HG02610 (cell line): ENCODE results near the gene YIPF1.
"Not testable (repeated sequence)": the region's sequence is repeated elsewhere in the genome, so short reads cannot be mapped to it uniquely, and the experiment has no call there.

Experiments used
- ATAC-seq: cut with Tn5 transposase; IDR thresholded peaks from one replicate; pipeline ENCODE4 v1.9.1; 2021; ENCODE audit warnings: mild to moderate bottlenecking, moderate library complexity; ENCODE audit not compliant: unreplicated experiment

Gene YIPF1

DNA sequence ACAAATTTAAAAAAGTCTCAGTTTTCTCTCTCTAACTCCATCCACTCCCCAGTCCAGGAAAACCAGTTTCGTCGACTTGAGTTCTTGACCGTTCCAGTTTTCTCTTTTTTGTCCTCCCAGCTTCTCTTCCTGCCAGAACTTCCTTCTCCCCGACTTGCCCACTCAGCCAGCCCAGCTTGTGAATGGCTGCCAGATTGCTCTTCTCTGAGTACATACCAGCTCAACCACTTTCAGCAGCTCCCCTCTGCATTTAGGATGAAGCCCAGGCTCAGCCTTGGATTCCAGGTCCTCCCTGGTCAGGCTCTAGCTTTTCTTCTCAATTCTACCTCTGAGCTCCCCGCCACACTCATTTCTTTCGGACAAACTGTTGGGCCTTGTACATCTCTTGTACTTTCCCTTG is 5.8 kb upstream of the YIPF1 start:
- ATAC-seq, result no peak

DNA sequence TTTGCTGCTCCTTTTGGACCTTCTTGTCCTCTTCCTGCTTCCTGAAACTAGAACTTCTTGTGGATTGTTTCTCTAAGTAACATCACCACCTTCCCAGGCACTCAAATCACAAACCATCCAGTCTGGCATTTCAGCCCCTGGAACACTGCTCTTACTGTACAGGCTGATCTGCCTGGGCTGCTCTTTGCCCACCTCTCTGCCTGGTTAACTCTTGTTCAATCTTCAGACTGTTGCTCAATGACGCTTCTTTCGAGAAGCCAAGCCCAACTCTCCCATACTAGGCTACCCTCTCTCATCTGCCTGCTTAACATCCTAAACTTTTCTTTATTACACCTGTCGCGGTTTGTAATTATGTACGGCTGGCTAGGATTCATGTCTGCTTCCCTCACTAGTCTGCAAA is 5.0 kb upstream of the YIPF1 start:
- ATAC-seq, result no peak

DNA sequence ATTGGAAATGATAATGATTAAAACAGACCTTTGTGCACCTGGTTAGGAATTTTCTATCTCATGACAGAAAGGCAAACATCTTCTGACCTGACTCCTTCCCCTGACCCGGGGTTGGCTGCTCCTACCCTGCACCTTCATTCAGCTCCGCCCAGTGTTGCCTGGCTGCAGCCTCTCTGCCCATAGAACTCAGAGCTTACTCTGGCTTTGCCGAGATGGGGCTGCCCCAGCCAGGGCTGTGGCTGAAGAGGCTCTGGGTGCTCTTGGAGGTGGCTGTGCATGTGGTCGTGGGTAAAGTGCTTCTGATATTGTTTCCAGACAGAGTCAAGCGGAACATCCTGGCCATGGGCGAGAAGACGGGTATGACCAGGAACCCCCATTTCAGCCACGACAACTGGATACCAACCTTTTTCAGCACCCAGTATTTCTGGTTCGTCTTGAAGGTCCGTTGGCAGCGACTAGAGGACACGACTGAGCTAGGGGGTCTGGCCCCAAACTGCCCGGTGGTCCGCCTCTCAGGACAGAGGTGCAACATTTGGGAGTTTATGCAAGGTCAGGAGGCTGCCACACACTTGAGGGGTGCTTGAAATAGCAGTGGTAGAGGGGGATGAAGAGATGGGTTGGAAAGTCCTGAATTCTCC is 4.5 kb upstream of the YIPF1 start, which contains the start of gene DIO1:
DIO1 (plus strand) TSS at position 189 of the 638 bp plus-strand sequence; CDS start at position 213, 24 bp downstream.
- no peak for ATAC-seq

DNA sequence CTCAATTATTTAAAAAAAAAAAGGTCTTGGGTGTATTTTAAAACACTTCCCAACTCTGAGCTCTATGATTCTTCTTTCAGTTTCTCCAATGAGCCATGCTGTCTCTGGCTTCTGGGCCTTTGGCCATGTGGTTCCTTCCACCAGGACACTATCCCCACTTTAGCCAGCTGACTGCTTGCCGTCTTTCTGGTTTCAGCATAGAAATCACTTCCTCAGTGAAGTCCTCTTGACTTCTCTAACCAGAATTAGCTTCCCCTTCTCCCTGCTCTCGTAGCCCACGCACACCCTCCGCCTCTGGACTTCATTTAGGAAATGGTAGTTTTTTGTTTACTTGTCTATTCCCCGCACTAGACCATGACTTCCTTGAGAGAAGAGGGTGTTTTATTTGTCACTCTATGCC is 3.3 kb upstream of the YIPF1 start:
- no peak for ATAC-seq

DNA sequence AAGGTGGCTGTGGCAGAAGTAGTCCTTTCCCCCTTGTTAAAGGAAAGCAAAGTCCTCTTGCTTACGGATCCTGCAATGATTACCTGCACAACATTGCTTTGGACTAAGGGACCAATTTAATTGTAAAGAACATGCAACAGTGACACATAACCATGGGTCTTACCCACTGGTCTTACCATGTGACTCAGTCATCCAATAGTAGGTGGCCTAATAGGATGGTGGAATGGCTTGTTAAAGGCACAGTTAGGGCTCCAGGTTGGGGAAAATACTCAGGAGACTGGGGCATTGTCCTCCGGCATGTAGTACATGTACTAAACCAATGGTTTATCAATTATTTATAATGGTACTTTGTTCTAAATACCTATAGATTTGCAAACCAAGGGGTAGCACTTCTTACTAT is 2.1 kb upstream of the YIPF1 start:
- ATAC-seq, result no peak

DNA sequence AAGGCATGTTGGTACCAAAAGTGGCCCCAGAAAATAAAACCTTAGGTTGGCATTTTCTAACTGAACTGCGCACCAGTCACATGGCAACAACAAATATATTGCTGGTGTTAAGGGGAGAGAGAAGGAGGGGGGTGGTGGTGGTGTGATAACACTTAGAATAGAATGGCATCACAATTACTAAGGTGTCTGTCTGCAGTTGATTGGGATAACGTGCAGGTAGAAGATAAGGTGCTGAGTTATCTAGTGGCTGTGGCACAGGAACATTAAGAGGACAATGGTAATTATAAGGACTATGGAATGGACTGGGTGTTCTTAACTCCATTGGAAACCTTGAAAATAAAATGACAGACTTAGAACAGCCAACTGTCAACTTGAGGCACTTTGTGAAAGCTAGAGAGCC is 1.4 kb upstream of the YIPF1 start:
- ATAC-seq, result no peak

DNA sequence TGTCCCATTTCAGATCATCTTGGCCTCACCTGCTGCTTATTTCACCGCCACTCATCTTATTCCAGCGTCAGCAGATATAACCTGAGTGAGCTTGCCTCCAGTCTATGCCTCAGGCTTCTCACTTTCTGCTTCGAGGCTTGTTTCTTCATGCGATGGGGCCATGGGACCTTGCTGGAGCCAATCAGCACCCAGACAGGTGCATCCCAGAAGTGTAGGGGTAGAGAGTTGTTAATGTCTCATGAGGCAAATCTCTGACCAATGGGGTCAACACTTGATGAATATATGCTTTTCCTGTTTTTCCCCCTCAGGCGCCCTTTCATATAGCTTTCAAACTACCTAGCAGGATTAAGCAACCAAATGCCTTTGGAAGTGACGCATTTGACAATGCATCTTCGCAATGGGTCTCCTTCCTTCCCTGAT is 935 bp upstream of the YIPF1 start:
- no peak for ATAC-seq

DNA sequence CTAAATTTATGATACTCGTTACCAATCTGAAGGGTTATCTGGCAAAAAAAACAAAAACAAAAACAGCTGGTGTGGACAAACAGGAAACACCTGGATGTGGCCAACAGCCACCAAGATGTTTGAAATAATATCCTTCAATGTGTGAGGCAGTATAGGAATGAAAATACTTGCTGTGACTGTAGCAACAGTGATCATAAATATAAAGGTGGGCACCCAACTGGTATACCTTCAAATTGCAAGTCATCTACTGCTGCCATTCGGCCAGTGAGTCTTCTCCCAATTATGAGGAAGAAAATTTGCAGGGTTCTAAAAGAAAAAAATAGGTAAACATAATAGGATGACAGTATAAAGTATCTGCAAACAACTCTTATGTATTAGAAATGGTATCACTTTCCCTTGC is 916 bp downstream of the YIPF1 start:
- no peak for ATAC-seq

DNA sequence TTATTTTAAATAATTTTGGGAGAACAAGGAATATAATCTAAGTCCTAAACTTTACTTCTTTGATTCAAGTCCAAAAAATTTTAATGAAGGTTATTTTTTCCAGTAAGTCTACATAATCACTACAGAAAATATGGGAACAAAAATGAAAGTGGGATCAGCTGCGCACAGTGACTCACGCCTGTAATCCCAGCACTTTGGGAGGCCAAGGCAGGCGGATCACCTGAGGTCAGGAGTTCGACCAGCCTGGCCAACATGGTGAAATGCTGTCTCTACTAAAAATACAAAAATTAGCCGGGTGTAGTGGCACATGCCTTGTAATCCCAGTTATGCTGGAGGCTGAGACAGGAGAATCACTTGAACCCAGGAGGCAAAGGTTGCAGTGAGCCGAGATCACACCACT is 6.0 kb downstream of the YIPF1 start:
- not testable (repeated sequence) for ATAC-seq

DNA sequence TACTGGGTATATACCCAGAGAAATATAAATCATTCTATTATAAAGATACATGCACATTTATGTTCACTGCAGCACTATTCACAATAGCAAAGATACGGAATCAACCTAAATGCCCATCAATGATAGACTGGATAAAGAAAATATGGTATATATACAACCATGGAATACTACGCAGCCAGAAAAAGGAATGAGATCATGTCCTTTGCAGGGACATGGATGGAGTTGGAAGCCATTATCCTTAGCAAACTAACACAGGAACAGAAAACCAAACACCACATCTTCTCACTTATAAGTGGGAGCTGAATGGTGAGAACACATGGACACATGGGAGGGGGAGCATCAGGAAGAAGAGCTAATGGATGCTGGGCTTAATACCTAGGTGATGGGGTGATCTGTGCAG is 7.7 kb downstream of the YIPF1 start:
- ATAC-seq, result not testable (repeated sequence)

DNA sequence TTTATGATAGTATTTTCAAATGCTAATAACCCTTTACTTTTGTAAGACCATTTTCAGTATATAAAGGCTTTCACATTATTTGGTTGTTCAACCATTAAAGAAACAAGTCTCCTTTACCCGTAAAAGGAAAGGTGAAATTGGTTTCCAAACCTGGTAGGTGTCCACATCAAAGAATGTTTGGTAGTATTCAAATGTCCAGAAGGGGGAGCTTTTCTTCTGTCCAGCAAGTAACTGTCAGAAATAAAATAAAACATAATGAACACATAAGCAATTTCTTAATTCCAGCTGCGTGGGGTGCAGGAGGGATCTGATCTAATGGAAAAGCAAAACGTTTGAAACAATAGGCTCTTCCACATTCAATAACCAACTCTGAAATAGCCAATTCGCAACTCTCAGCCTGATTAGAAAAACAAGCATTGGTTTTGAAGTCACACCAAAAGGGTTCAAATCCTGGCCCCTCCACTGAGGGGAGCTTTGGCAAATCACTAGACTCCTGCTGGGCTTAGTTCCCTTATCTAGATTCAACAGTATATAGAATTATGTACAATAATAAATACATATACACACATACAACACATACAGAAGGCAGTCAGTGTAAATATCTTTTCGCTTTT is 11.0 kb downstream of the YIPF1 start:
- ATAC-seq, result no peak

DNA sequence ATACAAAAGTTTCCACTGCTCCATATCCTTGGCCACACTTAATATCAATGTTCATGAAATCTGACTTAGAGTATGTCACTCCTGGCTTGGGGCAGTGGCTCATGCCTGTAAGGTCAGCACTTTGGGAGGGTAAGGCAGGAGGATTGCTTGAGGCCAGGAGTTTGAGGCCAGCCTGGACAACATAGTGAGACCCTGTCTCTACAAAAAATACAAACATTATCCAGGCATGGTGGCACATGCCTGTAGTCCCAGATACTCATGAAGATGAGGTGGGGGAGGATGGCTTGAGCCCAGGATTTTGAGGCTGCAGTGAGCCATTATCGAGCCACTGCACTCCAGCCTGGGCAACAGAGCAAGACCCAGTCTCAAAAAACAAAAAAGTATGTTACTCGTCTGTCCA is 14.4 kb downstream of the YIPF1 start:
- not testable (repeated sequence) for ATAC-seq

DNA sequence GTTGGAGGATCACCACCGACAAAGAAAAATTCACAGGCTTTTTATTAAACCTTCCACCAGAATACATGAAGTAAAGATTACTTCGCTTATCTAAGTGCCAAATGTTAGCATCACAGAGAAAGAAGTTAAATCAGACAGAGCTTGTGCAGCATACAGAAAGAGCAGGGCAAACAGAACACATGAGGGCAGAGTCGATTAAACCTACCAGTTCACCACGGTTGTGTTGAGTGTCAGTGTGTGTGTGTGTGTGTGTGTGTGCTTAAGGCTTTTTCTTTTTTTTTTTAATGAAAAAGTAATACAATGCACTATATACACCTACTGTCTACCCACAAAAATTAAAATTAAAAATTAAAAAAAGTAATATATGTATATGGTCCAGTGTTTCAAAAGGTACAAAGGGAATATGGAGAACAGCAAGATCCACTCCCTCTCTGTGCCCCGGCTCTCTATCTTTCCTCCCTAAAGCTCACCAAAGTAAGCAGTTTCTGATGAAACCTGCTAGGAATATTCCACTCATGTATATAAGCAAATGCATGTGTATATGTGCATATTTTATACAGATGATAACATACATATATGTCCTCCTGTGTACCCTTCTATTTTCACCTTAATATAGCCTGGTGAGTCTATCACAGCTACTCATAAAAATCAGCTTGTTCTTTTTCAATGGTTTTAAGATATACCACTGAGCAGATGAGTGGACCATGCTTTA is 17.7 kb downstream of the YIPF1 start:
- no peak for ATAC-seq

DNA sequence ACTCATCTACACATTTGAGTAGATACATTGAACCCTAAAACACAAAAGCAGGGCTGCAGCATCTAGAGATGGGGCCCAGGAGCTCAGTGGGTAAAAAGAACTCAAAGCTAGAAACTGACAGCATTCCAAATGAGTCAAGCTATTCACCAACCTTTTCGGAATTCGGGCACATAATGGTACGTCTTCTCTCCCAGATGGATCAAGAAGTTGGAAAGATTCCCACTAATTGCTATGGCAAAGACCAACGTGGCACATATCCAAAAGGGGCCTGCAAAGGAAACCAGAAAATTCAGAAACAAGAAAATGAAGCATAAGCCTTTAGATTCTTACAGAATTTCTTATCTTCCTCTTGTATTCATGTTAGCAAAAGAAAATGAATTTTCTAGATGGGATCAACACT is 18.4 kb downstream of the YIPF1 start:
- ATAC-seq, result no peak

DNA sequence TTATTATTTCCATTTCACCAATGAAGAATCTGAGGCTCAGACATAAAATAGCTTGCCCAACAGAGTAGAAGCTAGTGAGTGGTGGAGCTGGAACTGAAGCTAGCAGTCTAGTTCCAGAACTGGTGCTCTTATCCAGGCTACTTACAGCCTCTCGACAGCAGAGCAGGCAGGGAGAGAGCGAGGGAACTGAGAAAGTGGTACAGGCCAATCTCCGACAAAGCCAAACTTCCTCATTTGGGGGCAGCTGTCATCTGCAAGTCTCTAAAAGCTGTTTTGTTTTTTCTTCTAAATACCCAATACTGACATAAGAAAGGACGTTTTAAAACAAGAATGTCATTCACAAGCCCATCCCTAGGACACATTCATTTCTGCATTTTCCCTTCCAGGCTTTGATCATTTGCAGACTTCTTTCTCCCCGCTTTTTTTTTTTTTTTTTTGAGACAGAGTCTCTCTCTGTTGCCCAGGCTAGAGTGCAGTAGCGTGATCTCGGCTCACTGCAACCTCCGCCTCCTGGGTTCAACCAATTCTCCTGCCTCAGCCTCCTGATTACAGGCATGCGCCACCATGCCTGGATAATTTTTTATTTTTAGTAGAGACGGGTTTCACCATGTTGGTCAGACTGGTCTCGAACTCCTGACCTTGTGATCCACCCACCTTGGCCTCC is 20.0 kb downstream of the YIPF1 start:
- ATAC-seq, result no peak

DNA sequence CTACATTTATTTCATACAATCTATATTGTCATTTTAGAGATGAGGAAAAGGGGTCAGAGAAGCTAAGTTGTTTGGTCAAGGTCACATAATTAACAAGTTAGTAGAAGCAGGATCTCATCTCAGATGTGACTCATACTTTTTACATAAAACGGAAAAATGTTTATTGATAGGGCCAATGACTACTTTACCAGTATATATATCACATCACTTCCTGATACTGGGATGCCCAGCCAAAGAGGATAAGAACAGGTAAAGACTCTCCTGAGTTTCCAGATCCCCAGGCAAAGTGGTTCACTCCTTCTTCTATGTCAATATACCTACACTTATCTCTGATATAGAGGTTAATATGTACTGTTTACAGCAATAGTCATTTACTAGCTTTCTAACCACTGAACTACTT is 21.0 kb downstream of the YIPF1 start:
- no peak for ATAC-seq

DNA sequence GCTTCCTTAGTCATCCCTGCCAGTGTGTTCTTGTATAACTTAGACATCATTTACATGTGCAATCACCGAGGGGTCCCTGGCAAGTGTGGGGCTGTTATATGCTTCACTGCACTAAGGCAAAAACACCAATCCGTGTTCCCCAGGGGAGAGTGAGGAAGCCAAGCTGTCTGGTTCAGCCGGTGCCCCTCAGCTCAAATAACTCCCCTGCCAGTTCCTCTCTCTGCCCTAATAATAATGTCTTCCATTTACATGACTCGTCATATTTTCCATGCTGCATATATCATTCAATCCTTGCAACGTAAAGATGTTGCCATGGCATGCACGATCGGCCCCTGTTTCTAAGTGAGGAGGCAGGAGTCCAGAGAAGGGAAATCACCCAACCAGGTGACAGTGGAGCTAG is 27.1 kb downstream of the YIPF1 start:
- ATAC-seq, result no peak

DNA sequence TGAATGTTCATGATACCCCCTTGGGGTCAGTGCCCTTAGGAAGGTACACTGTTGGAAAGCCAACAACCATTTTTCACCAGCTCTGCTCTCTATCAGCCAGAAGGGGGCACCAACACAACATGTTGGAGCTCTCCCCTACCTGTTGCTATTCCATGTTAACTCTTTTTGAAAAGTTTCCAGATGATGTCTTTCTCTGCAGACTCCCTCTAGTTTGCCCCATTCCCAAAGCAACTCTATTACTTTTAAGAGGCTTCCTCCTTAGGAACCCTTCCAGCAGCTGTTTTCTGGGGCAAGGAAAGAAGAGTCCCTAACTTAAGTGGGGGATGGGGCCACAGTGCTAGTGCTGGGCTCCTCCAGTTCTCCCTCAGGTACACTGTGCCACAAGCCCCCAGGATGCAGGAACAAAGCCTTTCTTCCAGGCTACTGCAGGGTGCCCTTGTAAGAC is 28.6 kb downstream of the YIPF1 start:
- ATAC-seq, result no peak

DNA sequence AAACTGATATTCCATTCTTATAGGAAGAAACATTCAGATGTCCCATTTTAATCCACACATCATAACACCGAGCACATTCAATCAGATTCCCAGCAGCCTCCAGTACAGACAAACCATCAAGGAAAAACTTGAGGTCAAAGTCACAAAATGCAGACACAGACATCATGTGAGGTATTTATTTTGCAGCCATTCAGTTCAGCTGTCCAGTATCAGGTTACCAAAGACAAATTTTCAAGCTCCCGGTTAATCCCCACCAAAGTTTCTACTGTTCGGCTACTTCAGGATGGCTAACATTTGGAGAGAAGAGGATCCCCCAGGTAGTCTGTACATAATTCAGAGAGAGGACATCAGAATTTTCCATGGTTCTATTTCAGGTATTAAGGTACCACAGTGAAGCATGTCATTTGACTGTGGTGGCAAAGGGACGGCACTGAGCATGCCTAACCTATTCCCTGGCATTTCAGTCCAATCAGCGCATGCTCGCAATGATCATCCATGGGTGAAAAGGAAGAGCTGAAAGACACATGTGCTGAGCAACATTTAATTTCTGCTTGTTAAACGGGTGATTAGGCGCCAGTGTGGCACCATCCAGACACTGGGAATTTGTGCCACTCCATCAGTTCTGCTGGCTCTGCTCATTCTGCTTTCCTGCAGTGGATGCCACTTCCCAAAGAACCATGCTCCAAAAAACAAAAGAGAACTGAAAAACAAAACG is 37.9 kb downstream of the YIPF1 start:
- no peak for ATAC-seq

DNA sequence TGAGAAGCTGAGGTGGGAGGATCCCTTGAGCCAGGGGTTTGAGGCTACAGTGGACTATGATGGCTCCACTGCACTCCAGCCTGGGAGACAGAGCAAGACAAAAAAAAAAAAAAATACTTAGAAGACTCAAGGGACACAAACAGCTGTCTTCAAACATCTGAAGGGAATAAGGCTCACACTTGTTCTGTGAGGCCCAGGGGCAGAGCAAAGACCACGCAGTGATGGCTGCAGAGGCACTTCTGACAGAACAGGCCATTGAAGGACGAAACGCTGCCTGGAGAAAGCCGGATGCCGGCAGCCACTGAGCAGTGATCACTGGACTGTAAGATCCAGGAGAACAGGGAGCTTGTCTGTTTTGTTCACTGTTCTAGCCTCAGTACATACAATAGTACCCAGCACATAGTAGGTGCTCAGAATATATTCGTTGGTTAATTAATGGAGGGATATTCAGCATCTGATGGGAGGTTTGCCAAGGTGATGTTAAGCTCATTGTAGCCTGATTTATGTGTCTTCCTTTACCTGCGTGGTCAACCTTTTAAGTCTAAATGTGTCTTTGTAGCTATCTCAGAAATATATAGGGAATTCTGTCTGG is 39.4 kb downstream of the YIPF1 start:
- ATAC-seq, result no peak

DNA sequence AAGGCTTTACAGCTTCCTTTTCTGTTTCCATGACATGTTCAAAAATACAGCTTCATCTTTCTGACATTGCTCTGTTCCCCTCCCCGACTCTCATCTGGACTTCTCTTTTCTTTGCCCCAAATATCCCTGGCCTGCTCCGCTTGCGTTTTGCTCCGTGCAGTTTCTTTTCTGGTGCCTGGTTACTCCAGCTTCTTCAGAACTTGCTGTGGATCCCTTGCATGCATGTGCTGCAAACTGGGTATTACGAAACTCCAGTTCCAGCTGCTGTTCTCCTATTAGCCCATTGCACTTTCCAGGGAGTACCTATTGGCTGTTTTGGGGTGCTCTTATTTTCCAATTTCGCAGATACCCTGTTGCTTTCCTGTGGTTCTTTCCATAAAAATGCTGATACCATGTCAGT is 41.6 kb downstream of the YIPF1 start:
- ATAC-seq, result no peak
